GM19395 (cell line): Measurements from ENCODE around the gene FAM227B.
"Not testable (repeated sequence)": the region's sequence is repeated elsewhere in the genome, so short reads cannot be mapped to it uniquely, and the experiment has no call there.

Experiments used
- ATAC-seq: cut with Tn5 transposase; IDR thresholded peaks from one replicate; pipeline ENCODE4 v1.9.1; 2021; ENCODE audit warnings: mild to moderate bottlenecking, moderate library complexity; ENCODE audit not compliant: unreplicated experiment

Gene FAM227B

DNA sequence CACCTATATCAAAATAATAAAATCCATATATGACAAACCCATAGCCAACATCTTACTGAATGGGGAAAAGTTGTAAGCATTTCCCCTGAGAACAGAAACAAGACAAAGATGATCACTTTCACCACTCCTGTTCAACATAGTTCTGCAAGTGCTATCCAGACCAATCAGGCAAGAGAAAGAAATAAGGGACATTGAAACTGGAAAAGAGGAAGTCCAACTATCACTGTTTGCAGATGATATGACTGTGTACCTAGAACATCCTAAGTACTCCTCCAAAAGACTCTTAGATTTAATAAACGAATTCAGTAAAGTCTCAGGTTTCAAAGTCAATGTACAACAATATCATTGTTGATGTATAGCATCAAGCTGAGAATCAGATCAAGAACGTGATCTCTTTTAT is 233.1 kb downstream of the FAM227B start:
- no peak for ATAC-seq

DNA sequence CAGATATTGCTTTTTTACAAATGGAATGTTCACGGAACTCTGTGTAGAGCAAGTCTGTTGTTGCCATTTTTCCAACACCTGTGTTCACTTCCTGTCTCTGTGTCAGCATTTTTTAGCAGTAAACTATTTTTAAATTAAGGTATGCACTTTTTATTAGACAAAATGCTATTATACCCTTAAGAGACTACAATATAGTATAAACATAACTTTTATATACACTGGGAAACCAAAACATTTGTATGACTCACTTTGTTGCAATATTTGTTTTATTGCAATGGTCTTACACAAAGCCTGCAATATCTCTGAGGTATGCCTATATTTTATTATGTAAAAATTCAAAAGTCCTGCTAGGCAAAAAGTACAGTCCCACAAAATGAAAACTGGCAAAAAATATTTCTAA is 237.4 kb downstream of the FAM227B start:
- ATAC-seq = no peak

DNA sequence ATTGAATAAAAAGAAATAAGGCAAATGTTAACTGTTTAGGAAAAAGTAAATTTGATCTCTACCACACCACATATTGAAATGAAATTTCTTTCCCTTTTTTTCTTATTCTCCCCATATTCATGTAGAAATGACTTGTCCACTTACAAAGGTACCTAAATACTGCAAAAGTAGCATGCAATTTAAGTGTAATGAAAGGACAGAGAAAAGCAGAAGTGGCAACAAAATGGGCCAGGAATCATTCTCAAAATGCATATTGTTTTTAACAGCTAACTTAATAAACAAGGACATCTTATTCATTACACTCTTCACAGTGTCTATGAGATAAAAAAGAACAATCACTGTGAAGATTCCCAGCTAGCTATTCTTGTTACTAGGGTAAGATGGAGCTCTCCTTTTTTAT is 238.2 kb downstream of the FAM227B start:
- ATAC-seq = no peak

DNA sequence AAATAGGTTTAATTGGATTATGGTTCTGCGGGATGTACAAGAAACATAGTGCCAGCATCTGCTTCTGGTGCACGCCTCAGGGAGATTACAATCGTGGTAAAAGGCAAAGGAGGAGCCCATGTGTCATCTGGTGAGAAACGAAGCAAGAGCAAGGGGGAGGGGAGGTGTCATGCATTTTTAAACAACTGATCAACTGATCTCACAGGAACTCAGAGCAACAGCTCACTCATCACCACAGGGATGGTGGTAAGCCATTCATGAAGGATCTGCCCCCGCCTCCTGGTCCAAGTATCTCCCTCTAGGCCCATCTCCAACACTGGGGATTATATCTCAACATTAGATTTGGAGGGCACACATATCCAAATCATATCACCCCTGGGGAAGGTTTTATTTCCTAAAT is 239.7 kb downstream of the FAM227B start:
- ATAC-seq = no peak

DNA sequence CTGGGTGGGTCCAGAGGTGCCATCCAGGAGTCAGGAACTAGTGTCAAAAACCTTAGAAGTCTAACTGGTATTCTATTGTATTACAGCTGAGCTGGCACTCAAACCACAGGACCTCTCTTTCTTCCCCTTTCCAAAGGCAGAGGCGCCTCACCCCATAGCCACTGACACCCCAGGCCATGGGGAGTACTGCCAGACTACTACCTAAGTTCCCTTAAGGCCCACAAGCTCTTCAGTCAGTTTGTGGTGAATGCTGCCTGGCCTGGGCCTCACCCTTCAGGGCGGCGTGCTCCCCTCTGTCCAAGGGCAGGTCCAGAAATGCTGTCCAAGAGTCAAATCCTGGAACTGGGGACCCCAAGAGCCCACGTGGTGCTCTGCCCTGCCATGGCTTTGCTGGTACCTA is 240.6 kb downstream of the FAM227B start:
- ATAC-seq = no peak

DNA sequence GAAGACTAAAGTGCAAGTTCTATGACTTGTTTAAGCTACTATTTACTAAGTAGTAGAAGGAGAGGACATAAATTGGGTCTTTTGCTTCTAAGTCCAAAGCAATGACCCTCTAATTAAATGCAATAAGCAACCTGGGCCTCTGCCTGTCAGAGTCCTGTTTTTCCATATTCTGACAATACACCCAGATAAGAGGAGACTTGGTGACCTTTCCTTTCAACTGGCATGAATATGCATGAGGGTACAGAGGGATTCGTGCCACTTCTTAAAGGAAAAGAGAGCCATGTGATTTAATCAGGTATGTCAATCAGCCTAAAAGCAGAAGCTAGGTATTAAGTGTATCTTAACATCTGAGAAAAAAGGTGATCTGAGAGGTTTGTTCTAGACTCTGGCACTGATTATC is 248.3 kb downstream of the FAM227B start:
- no peak for ATAC-seq

DNA sequence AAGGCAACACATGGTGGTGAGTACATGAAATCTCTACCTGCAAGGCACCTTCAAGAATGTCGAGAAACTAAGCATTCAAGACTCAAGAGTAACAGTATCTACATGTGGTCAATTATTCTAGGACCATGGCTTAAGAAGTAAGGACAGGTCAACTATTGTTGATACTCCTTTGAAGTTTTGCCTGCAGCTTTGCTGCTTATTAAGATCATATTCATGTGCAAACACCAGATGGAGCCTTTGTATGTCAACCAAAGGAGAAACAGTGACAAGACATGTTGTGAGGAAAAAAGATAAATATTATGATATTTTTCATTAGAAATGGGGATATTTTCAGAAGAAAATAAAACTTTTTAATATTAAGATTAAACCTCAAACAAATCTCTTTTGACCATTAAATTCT is 249.8 kb downstream of the FAM227B start:
- ATAC-seq = no peak

DNA sequence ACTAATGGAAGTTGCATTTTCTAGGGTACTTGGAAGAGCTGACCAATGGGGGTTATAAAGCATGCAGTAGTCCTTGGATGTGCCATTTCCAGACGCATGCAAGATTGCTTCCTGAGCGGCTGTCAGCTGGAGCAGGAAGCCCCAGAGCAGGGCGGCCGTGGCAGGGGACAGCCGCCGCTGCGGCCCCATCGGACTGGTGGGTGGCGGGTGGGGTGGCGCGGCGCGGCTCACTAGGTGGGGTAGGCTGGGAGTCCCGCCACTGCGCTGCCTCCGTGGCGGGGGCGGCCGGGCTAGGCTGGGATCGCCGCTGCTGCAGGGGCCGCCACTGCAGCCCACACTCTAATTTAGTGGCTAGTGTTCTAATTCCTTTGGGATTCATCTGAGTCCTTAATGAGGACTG is 254.1 kb downstream of the FAM227B start:
- no peak for ATAC-seq

DNA sequence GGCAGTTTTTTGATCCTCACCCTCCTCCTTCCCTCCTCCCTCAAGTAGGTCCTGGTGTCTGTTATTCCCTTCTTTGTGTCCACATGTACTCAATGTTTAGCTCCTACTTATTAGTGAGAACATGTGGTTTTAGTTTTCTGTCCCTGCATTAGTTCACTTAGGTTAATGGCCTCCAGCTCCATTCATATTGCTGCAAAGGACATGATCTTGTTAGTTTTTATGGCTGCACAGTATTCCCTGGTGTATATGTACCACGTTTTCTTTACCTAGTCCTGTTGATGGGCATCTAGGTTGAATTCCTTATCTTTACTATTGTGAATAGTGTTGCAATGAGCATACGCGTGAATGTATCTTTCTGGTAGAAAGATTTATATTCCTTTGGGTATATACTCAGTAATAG is 259.2 kb downstream of the FAM227B start:
- ATAC-seq = no peak

DNA sequence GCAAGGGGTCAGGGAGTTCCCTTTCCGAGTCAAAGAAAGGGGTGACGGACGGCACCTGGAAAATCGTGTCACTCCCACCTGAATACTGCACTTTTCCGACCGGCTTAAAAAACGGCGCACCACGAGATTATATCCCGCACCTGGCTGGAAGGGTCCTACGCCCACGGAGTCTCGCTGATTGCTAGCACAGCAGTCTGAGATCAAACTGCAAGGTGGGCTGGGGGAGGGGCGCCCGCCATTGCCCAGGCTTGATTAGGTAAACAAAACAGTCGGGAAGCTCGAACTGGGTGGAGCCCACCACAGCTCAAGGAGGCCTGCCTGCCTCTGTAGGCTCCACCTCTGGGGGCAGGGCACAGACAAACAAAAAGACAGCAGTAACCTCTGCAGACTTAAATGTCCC is 266.2 kb downstream of the FAM227B start:
- not testable (repeated sequence) for ATAC-seq

DNA sequence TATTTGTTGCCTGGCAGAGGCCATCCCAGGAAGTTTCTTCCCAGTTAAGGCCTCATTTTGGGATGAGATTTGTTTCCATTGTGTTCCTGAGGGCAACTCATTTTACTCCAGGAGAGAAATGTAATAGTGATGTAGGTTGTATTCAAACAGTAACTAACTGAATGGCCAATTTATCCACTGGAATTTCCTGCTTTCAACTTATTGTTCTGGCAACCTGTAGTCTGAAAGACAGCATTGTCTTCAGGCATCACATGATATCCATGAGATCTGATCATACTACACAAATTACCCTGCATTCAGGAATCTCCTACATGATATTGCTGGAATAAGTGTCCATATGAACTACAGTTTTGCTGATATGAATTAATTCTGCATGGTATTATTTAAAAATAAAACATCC is 277.1 kb downstream of the FAM227B start:
- no peak for ATAC-seq

DNA sequence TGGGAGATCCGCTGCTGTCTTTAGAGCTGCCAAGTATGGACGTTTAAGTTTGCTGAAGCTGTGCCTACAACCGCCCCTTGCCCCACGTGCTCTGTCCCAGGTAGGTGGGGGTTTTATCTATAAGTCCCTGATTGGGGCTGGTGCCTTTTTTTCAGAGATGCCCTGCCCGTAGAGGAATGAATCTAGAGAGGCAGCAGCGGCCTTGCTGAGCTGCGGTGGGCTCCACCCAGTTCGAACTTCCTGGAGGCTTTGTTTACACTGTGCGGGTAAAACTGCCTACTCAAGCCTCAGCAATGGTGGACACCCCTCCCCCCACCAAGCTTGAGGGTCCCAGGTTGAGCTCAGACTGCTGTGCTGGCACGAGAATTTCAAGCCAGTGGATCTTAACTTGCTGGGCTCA is 281.0 kb downstream of the FAM227B start:
- no peak for ATAC-seq

DNA sequence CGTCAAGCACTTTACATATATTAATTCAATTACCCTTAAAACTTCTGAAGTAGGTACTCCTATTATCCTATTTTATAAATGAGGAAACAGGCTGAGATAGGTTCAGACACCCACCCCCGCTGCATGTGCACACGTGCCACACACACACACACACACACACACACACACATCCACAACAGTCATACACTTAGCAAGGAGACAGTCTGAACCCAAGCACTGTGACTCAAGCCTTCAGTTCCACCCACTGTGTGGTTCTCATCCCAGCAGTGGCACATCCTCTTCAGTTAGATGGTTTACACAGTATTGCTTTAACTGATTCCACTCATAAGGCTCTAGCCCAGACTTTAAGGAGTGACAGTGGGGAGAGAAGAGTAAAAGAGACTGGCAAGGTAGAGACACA is 288.7 kb downstream of the FAM227B start:
- no peak for ATAC-seq

DNA sequence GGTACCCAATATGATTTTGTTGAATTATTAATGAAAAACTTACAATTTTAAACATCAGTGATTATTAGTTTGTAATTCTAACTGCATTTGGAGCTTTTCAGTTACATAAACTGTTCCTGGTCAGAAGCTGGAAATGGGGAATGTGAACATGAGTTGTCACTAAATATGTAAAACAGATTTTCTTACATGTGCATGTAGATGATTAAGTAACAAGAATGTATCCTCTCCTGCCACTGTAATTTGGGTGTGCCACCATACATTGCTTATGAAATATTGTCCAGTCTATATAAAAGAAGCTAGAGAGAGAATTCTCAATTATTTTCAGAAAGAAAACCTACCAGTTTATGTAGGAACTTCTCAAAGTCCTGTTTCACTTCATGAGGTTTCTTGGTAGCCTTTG is 289.2 kb downstream of the FAM227B start:
- ATAC-seq = no peak

DNA sequence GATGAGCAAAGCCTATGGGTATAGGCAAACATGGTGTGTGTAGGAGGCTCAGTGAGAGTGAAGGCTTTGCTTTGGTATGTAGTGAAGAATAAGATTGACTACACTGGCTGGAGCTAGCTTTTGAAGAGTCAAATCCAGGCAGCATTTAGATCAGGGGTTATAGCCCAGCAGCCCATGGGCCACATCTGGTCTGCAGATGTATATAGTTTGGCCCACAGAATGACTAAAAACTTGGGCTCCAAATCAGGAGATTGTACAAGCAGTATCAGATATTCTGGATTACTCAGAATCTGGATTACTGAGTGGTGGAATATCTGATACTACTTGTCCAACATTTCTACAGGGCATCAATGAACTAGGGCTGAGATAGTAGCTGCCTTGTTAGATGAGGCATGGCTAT is 290.5 kb downstream of the FAM227B start:
- ATAC-seq = no peak

DNA sequence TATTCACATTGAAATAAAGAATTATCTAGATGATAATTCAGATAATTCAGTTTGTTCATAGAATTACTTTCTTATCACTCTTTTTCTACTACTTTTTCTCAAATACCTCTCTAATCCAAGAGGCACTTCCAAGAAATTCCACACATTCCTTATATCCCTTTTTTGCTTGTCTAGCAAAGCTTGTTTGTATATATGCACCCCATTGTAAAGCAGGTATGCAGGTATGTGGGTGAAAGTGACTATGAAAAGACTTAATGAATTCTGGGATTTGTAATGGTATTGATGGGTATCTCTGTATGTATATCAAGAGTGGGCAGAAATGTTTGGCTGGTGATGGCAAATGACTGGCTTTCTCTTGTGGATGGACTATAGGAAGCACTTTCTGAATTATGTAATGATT is 291.7 kb downstream of the FAM227B start:
- ATAC-seq = no peak

DNA sequence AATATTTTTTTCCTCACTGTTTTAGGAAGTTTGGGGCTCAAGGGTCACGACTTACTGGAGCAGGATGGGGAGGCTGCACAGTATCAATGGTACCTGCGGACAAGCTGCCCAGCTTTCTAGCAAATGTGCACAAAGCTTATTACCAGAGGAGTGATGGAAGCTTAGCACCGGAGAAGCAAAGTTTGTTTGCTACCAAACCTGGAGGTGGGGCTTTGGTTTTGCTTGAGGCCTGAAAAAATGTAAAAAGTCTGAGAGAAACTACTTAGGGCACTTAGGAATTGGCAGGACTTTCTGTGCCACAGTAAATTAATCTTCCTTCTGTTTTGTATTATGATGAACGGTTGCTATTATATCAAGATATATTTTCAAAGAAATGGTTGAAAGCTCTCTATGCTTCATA is 292.7 kb downstream of the FAM227B start:
- ATAC-seq = no peak

DNA sequence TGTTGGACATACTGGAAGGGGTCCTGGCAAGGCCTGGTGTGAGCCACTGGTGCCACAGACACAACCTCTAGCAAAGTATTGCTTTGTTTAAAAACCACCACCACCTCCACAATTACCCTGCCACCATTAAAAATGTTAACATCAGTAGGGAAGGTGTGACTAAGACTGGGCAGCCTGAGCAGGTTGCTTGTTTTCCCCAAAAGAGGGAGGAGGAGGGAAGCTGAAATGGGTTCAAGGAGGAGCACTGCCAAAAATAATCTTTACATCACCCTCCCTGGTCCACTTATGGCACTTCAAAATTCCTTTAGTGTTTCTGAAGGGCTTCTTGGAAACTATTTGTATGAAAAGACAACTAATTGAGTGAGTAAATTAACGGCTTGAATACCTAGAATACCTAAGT is 297.4 kb downstream of the FAM227B start:
- ATAC-seq = no peak

DNA sequence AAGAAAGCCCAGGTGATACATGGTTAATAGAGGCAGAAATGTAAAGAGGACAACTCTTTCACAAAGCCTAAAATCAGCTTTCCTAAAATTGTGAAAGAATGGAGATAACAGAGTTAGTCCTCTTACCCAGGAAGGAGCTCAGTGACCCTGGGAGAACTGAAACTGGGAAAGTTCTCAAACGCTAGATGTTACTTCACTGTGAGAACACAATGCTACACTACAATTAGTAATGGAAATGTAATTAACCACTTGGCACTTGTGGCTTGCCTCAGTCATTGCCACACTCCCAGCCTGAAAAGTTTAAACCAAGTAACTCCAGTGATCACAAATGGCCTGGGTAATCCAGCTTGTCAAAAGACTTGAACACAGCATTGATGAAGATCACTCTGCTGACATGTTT is 300.3 kb downstream of the FAM227B start:
- ATAC-seq = no peak

DNA sequence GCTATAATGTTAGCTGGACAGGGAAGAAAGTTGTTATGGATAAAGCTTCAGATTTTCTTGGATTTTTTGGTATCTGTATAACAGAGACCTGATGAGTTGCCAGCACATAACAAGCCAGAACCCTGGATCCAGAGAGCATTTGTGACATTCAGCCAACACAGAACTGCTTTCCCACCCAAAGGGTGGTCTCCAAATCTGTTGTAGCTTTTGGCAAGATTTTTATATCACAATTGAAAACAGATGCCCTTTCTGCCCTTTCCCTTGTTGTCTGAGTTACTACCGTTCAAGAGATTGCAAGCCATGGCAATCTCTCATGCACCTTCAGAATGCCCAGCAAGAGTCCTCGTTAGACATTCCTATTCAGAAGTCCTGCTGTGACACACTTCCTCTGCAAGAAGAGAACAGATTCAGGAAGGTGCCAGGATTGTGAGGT is 305.2 kb downstream of the FAM227B start:
- ATAC-seq = no peak

DNA sequence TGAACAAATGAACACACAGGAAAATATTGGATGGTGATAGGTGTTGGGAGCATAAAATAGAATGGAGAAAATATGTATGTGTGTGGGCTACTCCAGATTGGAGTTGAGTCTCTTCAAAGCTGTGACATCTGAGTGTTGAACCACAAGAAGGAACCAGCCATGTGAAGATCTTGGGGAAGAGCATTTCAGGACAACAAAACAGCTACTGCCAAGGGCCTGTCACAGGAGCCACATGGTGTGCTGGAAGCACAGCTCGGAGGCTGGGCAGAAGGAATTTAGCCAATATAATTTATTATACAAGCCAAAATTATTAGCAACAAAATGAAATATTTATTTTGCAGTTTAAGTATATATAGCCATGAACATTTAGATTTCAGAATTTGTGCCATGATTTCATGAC is 305.9 kb downstream of the FAM227B start:
- no peak for ATAC-seq

DNA sequence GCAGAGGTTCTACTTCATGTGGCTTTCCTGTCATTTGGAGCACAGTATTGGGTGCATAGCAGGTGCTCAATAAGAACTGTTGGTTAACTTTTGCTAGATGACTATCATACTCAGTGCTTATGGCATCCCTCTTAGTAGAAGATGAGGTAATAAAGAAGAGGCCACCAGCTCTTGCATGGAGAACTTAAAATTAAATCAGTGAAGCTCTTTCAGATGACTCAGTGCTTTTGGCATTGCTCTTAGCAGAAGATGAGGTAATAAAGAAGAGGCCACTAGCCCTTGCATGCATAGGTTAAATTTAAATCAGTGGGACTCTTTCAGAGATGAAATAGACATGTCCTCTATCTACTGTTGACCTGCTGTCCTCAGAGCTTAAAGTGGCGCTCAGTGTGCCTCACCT is 307.0 kb downstream of the FAM227B start:
- no peak for ATAC-seq

DNA sequence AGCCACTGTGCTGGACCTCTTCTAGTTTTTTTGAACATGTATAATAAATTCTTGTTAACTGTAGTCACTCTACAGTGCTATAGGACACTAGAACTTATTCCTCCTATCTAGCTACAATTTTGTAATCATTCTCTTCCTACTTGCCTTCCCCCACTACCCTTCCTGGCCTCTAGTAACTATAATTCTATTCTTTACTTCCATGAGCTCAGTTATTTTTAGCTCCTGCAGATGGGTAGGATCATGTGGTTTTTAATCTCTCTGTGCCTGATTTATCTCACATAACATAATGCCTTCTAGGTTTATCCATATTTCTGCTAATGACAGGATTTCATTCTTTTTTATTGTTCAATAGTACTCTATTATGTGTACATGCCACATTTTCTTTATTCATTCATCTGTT is 310.7 kb downstream of the FAM227B start:
- ATAC-seq = no peak

DNA sequence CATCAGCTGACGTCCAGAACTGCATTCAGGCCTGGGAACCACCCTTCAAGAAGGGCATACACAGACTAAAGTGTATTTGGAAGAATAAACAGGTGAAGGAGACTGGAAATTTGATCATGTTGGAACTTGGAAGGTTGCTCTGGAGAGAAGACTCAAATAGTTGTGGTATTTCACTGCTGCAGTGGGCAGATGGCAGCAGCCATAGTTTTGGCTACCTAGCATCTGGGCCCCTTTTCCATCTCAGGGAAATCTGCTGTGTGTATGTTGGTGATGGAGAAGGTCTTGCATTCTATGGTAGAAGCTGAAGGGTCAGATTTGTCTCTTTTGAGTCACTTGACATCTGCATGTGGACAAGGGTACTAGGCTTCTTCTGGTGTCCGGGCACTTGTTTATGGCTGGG is 311.9 kb downstream of the FAM227B start:
- ATAC-seq = no peak
